Metanephros (tissue), 1 donor: Measurements from ENCODE around the gene MYL12B. TPM values are rescaled to one million over a fixed set of nuclear protein-coding genes. Genes with fewer than 3 reads are reported as not detected.

Experiments
- total RNA-seq: library from RNA; depleted of rRNA; stranded (reverse); fragments of >200 nt; gene quantifications from one replicate; pipeline ENCODE4 v1.2.3, GENCODE V29; 2014

MYL12B gene
- 292 TPM for total RNA-seq

GRCh38 chr18:3261373-3262233, at the start of gene MYL12B:
Gene MYL12B, plus strand, starts transcription at chr18:3262133. Its CDS starts 10,766 bp downstream, at chr18:3272899.

GRCh38 chr18:3219631-3220335, 42.1 kb upstream of the MYL12B start, which contains the start of gene MYOM1:
Gene MYOM1, minus strand, starts transcription at chr18:3219968. Its CDS starts 4,745 bp downstream, at chr18:3215223.

GRCh38 chr18:3247240-3248061, 14.5 kb upstream of the MYL12B start, which contains the start of gene MYL12A:
Gene MYL12A, plus strand, starts transcription at chr18:3247801. Its CDS starts 5,447 bp downstream, at chr18:3253248.

Other genes starting within 250 kb of the MYL12B start
- gene LPIN2, start 249.0 kb upstream of the MYL12B start, total RNA-seq, result 50.1 TPM
- gene MYOM1, start 42.2 kb upstream of the MYL12B start, total RNA-seq, result 92.8 TPM
- 320 TPM for gene MYL12A, start 14.3 kb upstream of the MYL12B start, total RNA-seq
- 89.7 TPM for gene TGIF1, start 188.0 kb downstream of the MYL12B start, total RNA-seq